GM19099 (cell line): Measurements from ENCODE around the gene LDLR.
A peak's percentile ranks its signal among the peaks of the same experiment; 100 is the strongest.

Experiments used
- POLR2A ChIP-seq: IDR thresholded peaks from 3 replicates; pipeline ENCODE4 v1.6.1; 2011; ENCODE audit warnings: low read depth; ENCODE audit not compliant: insufficient read length; ENCODE audit errors: extremely low read depth

The LDLR gene

DNA sequence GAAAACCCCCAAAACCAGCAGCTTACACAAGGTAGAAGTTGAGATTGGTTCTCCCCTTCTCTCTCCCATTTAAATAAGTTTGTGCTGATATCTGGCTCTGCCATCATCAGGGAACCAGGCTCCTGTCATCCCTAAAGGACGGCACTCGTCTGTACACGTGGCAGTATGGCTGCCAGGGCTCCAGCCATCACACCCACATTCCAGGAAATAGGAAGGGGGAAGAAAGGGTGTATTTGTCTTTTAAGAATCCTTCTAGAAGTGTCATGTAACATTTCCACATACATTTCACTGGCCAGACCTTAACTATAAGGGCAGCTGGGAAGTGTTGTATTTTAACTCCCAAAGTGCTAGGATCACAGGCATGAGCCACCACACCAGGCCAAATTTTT, 56.3 kb downstream of the LDLR start:
- TF ChIP-seq POLR2A: no peak

DNA sequence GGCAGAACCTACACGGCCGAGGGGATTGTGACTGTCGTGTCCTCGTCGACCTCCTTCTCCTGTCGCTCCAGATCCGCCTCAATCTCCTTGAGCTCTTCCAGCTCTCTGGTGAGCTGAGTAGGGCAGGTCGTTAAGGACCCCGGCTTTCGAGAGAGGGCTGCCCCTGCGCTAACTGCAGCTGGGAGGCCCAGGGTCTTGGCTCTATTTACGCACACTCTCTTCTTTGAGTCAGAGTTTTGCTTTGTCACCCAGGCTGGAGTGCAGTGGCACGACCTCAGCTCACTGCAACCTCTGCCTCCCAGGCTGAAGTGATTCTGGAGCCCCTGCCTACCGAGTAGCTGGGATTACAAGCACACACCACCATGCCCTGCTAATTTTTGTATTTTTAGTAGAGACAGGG, 58.7 kb downstream of the LDLR start:
- TF ChIP-seq POLR2A: no peak

GRCh38 chr19:11151181-11151580, 61.9 kb downstream of the LDLR start:
- TF ChIP-seq POLR2A: no peak

DNA sequence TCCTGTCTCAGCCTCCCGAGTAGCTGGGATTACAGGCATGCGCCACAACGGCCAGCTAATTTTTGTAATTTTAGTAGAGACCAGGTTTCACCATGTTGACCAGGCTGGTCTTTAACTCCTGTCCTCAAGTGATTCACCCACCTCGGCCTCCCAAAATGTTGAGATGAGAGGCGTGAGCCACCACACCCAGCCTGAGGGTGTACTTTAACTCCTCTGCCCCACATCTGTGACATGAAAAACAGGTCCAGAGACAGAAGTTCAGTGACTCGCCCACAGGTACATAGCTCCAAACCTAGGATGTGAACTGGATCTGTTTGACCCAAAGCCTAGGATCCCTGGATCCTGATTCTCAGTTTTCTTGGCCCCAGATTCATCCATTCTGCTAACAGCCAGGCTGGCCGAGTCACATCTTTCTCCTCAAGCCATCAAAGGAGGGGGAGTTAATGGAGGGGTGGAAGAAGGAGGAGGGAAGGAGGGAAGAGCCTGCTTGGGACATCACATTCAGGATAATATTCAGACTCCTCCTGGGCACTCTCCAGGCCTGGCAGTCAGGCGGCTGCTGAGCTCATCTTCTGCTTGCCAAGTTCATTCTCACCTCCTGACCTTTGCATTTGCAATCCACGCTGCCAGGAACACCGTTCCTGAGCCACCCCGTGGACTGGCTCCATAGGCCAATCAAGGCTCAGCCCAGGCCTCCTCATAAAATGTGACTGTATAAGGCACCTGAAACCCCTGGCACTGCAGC, 63.2 kb downstream of the LDLR start:
- TF ChIP-seq POLR2A: no peak

- TF ChIP-seq POLR2A: no peak
Measured at GRCh38 chr19:11154683-11155047, 65.4 kb downstream of the LDLR start.

DNA sequence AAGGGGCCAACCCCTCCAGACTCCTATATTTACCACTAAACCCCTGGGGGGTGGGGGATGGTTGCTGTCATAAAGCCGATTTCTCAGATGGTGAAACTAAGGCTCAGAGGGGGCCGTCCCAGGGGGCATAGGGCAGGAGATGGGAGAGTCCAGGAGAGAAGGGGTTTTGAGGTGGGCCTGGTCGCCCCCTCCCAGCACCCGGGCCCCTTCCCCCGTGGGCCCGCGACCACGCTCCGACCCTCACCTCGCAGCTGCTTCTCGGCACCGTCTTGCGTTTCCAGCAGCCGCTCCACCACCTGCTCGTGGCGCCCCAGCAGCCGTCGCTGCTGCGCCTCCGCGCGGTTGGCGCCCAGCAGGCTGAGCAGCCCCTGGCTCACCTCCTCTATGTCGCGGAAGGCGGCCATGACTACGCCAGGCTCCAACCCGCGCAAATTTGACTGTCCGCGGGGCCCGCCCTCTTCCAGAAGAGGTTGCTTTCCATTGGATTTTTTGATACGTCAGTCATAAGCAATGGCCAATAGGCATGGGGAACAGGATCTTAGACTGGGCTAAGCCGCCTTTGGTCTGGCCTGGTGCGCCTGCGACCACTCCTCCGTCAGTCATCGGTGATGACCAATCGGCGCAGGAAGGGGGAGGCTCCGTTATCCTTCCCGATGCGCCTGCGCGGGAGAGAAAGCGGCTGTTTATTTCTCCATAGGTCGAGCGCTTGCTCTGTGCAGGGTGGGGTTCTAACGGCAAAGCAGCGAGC, 66.3 kb downstream of the LDLR start, which contains the start of gene SPC24:
TSS of gene SPC24 (minus strand) at position 410 of the 748 bp plus-strand sequence. CDS start at position 404, 6 bp downstream.
- peak; percentile 87 for TF ChIP-seq POLR2A

DNA sequence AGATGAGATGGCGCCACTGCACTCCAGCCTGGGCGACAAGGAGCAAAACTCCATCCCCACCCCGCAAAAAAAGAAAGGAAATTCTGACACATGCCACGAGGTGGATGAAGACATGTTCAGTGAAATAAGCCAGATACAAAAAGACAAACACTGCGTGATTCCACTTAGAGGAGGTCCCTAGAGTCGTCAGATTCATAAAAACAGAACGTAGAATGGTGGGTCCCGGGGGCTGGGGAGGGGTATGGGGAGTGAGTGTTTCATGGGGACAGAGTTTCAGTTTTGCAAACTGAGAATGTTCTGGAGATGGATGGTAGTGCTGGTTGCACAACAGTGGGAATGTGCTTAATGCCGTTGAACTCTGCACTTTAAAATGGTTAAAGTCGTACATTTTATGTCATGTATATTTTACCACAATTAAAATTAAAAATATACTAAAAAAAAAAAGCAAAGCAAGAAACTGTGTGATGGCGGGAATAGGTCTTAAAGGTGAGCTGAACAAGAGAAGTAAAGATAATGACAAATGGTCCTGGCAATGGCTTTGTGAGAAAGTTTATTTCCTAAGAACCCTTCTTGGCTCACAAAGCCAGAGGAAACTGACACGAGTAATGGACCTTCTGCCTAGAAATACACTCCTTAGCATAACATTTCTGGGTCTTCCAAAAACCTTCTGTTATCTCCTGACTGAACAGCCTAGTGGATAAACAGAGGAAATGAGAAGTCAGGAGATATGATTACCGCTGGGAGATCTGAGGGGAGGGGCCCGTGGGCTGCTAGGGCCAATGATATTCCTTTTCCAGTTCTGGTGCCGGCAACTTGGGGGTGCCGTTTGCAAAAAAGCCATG, 70.6 kb downstream of the LDLR start:
- no peak for TF ChIP-seq POLR2A

- TF ChIP-seq POLR2A: no peak
Measured at GRCh38 chr19:11164296-11164695, 75.0 kb downstream of the LDLR start.

- TF ChIP-seq POLR2A: no peak
Measured at GRCh38 chr19:11164879-11165406, 75.7 kb downstream of the LDLR start.

- TF ChIP-seq POLR2A: no peak
Measured at GRCh38 chr19:11165486-11166030, 76.3 kb downstream of the LDLR start.

DNA sequence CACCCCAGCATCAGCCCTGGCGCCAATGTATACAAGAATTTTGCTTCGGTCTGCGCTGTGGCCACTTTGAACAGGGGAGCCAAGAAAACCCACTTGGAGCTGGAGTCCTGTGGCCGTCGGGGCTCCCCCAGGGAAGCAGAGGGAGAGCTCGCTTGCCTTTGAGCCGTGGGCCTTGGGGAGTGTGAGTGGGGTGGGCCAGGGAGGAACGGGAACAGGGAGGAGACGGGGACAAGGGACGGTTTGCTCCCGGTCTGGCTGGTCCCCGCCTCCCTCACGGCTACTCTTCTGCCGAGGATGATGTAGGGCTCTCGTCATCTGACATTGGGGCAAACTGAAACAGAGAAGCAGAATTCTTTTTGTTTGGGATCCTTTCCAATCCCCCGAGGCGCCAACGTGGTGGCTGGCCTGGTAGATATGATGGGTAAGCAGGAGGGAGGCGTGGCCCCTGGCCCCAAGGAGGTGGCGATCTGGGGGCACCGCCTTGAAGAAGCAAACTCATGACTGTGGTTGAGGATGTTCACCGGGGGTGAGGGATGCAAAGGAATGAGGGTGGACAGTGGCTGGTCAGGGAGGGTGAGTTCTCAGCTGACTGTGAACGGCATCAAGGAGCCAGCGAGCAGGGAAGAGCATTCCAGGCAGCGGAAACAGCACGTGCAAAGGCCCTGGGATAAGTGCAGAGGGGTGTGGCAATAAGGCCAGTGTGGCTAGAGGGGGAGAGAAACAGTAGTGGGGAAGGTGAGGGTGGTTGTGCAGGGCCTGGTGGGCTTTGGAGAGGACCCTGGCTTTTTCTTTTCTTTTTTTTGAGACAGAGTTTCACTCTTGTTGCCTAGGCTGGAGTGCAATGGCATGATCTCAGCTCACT, 77.2 kb downstream of the LDLR start:
- no peak for TF ChIP-seq POLR2A

GRCh38 chr19:11168568-11168967, 79.3 kb downstream of the LDLR start:
- TF ChIP-seq POLR2A: no peak

DNA sequence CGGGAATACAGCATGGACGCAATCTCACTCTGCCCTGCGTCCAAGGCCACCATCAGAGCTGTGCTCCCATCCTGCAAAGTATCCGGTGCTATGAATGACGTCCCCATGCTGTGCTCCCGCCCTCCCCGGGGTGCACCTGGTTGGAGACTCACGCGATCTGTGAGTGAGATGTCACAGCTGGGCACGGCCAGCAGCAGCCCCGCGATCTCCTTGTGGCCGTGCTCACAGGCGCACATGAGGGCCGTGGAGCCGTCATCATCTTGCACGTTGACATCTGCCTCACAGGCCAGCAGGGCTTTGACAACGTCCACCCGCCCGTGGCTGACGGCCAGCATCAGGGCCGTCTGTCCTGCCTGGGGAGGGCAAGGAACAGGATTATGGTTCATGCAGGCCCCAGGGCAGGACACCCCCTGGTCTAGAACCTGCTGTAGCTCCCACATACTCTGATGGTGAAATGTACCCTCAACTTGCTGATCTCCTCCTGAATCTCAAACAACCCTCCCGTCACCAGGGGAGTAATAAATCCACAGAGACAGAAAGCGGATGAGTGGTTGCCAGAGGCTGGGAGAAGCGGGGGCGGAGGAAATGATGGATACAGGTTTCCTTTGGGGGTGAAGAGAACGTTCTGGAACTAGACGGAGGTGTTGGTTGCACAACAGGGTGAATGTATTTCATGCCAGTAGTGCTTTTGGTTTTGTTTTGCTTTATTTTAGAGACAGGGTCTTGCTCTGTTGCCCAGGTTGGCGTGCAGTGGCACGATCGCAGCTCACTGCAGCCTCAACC, 80.8 kb downstream of the LDLR start:
- no peak for TF ChIP-seq POLR2A

- no peak for TF ChIP-seq POLR2A
Measured at GRCh38 chr19:11171144-11171543, 81.9 kb downstream of the LDLR start.

GRCh38 chr19:11172576-11172975, 83.3 kb downstream of the LDLR start:
- TF ChIP-seq POLR2A: no peak
